Mammary epithelial cell (primary cell): ENCODE measurements around the gene SORBS2.

Experiments
- EZH2 ChIP-seq: IDR thresholded peaks from 2 replicates; pipeline ENCODE4 v1.6.1; 2012; ENCODE audit warnings: low read length, inconsistent platforms, borderline replicate concordance
- TF ChIP-seq, protein P1 (sequence below), 2 donors: IDR thresholded peaks in 1 of 2; conservative IDR thresholded peaks in 1 of 2; 2 replicates each; pipeline ENCODE4 v1.5.1; 2011 to 2012; ENCODE audit warnings: inconsistent platforms in 2 of 2, low read length in 2 of 2, mild to moderate bottlenecking in 2 of 2, control low read depth in 1 of 2, low read depth in 1 of 2; ENCODE audit not compliant: insufficient read depth in 1 of 2; ENCODE audit errors: extremely low read depth in 1 of 2

DNA sequence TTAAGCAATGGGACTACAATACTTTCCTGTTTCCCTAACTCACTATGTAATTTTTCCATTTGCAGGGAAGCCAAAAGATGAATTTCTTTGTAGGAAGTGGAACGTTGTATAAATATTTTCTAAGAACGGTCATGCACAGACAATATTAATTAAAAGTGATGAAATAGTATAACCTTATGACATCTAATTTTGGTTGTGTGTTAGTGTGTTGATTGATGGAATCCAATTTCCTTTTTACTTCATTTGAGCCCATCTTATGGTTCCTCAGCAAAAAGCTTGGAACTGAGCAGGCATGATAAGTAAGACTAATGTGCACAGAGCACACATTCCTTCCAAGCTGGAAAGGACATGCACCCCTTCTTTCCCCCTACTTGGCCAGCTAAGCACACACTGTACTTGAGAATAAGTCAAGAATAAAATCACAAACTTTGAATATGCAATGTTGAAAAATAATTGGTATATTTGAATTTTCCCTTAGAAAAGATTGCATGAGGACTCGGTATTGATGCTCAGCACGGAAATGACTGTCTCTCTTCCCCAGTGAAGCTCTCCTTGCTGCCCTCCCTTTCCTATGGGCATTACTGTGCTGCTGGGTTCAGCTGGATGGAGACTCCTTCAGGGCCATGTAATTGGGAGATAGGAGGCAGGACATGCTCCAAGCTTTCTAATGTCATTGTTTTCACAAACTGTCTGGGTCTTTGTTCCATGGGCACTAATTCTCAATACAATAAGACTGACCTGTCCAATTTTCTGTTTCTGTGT is 257.4 kb downstream of the SORBS2 start:
- TF ChIP-seq, protein P1, sequence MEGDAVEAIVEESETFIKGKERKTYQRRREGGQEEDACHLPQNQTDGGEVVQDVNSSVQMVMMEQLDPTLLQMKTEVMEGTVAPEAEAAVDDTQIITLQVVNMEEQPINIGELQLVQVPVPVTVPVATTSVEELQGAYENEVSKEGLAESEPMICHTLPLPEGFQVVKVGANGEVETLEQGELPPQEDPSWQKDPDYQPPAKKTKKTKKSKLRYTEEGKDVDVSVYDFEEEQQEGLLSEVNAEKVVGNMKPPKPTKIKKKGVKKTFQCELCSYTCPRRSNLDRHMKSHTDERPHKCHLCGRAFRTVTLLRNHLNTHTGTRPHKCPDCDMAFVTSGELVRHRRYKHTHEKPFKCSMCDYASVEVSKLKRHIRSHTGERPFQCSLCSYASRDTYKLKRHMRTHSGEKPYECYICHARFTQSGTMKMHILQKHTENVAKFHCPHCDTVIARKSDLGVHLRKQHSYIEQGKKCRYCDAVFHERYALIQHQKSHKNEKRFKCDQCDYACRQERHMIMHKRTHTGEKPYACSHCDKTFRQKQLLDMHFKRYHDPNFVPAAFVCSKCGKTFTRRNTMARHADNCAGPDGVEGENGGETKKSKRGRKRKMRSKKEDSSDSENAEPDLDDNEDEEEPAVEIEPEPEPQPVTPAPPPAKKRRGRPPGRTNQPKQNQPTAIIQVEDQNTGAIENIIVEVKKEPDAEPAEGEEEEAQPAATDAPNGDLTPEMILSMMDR (conservative IDR thresholded peaks at IDR 0.05 in 1 of 2, IDR thresholded peaks at IDR 0.05 in 1 of 2; ENCODE audit: extremely low read depth in 1 of 2, insufficient read depth in 1 of 2, low read depth in 1 of 2, low read length in 2 of 2) = no peak
- TF ChIP-seq EZH2 = no peak
